Subcutaneous abdominal adipose tissue (tissue), 5 donors: ENCODE results near the gene ELP1.
"Not testable (repeated sequence)": the region's sequence is repeated elsewhere in the genome, so short reads cannot be mapped to it uniquely, and the experiment has no call there.

Experiments used
- H3K27ac ChIP-seq: one replicate; pipeline ENCODE4 v1.7.0; 2013; ENCODE audit warnings: low read depth, mild to moderate bottlenecking, inconsistent platforms, low read length, moderate library complexity
- H3K27me3 ChIP-seq, 5 donors: one replicate each; pipeline ENCODE4 v1.7.0; 2013; ENCODE audit warnings: low read length in 5 of 5, inconsistent platforms in 1 of 5; ENCODE audit not compliant: control insufficient read depth in 5 of 5, insufficient read depth in 4 of 5
- H3K36me3 ChIP-seq, 5 donors: one replicate each; pipeline ENCODE4 v1.7.0; 2013; ENCODE audit warnings: low read length in 5 of 5; ENCODE audit not compliant: control insufficient read depth in 5 of 5, insufficient read depth in 5 of 5
- H3K4me1 ChIP-seq, 5 donors: one replicate each; pipeline ENCODE4 v1.7.0; 2013; ENCODE audit warnings: low read length in 5 of 5, mild to moderate bottlenecking in 3 of 5, moderate library complexity in 1 of 5; ENCODE audit not compliant: control insufficient read depth in 5 of 5, insufficient read depth in 5 of 5
- H3K4me3 ChIP-seq, 5 donors: one replicate each; pipeline ENCODE4 v1.7.0; 2013; ENCODE audit warnings: low read length in 5 of 5, low read depth in 1 of 5
- H3K9ac ChIP-seq, 5 donors: one replicate each; pipeline ENCODE4 v1.7.0; 2013; ENCODE audit warnings: low read length in 5 of 5, mild to moderate bottlenecking in 4 of 5, moderate library complexity in 3 of 5
- H3K9me3 ChIP-seq, 5 donors: one replicate each; pipeline ENCODE4 v1.7.0; 2013; ENCODE audit warnings: low read length in 5 of 5; ENCODE audit not compliant: control insufficient read depth in 5 of 5
- donor health status: healthy.
- donor health status: healthy.
- donor health status: healthy.
- donor health status: healthy.
- donor health status: healthy.

Gene ELP1

DNA sequence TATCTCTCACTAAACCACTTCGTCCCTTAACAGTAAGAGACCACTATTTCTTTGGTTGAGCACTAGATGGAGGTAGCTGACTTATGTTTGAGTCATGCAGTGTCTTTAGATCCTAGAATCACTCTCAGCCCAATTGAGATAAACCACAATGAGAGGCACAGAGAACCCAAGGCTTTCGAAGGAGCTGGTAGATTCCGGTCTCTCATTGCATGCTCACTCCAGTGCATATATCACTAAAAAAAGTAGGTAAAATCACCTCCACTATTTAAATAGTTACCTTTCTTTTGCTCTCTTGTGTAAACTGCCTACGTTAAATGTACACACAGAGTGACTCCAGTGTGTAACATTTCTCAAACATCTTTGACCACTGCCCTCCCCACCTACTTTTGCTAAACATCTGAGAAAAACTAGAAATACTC is 44.3 kb downstream of the ELP1 start:
- H3K9ac ChIP-seq, result no peak overlapping the region
- no peak overlapping the region for H3K4me3 ChIP-seq
- peaks cover 54 to 70% (median 66%) of the 10 kb centered on the region in 5 donors for H3K36me3 ChIP-seq
- no peaks in the 10 kb centered on the region for H3K9me3 ChIP-seq
- peaks cover 0 to 6% (median 0%) of the 10 kb centered on the region in 5 donors for H3K4me1 ChIP-seq
- H3K27ac ChIP-seq, result no peak overlapping the region
- H3K27me3 ChIP-seq, result no peaks in the 10 kb centered on the region

DNA sequence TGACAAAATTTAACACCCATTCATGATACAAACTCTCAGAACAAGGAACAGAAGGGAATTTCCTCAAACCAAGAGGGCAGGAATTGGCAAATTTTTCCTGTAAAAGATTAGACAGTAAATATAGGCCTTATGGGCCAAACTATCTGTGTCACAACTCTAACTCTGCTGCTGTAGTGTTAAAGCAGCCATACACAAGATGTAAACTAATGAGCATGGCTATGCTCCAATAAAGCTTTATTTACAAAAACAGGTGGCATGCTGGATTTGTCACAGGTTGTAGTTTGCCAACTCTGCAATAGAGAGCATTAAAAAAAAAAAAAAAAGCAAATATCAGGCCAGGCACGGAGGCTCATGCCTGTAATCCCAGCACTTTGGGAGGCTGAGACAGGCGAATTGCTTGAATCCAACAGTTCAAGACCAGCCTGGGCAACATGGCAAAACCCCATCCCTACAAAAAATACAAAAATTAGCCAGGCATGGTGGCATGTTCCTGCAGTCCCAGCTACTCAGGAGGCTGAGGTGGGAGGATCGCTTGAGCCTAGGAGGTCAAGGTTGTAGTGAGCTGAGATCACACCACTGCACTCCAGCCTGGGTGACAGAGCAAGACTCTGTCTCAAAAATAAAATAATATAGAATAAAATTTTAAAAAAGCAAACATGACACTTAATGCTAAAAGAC is 47.2 kb downstream of the ELP1 start:
- not testable (repeated sequence) for H3K27ac ChIP-seq, H3K4me3 ChIP-seq, H3K4me1 ChIP-seq, H3K9ac ChIP-seq, H3K27me3 ChIP-seq, H3K9me3 ChIP-seq
- peaks cover 38 to 56% (median 47%) of the 10 kb centered on the region in 5 donors for H3K36me3 ChIP-seq

DNA sequence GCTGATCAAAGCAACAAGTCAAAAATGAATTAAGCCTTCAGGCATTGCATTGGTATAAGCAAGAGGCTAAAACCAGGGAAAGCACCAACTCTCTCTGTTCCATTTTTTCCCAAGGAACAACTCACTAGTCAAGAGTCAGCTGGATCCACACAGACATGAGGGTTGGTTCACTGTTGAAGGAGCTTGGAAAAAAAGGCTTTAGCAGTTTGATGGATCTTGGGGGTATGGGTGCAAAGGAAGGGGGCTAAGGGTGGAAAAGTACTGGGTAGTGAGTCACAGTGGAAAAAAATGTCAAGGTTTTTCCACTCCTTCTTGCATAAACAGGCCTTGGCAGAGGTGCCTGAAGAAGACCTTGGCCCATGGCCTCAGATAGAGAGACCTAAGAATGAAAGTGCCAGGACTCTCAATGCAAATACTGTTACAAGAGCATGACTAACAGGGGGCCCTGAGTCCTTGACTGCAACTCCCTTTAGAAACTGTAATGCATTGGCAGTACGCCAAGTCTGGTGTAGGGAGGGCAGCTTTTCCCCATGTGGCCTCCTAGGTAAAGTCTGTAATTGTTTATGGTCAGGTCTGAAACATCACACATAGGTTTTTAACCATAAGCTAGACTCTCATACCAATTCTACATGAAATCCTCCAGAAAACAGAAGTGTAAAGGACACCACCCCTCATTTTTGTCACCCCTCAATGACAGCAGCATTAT is 48.1 kb downstream of the ELP1 start:
- H3K27ac ChIP-seq, result no peak overlapping the region
- peaks cover 38 to 54% (median 45%) of the 10 kb centered on the region in 5 donors for H3K36me3 ChIP-seq
- no peaks in the 10 kb centered on the region for H3K27me3 ChIP-seq
- H3K9me3 ChIP-seq, result no peaks in the 10 kb centered on the region
- peaks cover 0 to 8% (median 0%) of the 10 kb centered on the region in 5 donors for H3K4me1 ChIP-seq
- no peak overlapping the region for H3K9ac ChIP-seq
- no peak overlapping the region for H3K4me3 ChIP-seq

DNA sequence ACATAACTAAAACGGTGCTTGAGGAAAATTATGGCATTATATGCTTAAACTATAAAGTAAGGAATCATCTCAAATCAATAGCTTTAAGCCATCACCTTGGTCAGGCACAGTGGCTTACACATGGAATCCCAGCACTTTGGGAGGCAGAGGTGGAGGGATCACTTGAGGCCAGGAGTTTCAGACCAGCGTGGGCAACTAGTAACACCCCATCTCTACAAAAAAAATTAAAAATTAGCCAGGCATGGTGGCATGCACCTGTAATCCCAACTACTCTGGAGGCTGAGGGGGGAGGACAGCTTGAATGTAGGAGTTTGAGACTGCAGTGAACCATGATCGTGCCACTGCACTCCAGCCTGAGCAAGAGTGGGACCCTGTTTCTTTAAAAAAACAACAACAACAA is 49.2 kb downstream of the ELP1 start:
- H3K4me3 ChIP-seq, result no peak overlapping the region
- H3K36me3 ChIP-seq, result peaks cover 35 to 53% (median 43%) of the 10 kb centered on the region in 5 donors
- no peak overlapping the region for H3K9ac ChIP-seq
- H3K27ac ChIP-seq, result no peak overlapping the region
- H3K4me1 ChIP-seq, result peaks cover 0 to 8% (median 0%) of the 10 kb centered on the region in 5 donors
- H3K27me3 ChIP-seq, result no peaks in the 10 kb centered on the region
- no peaks in the 10 kb centered on the region for H3K9me3 ChIP-seq

- H3K27ac ChIP-seq, result no peak overlapping the region
- H3K9me3 ChIP-seq, result no peaks in the 10 kb centered on the region
- H3K9ac ChIP-seq, result no peak overlapping the region
- H3K36me3 ChIP-seq, result peaks cover 38 to 54% (median 48%) of the 10 kb centered on the region in 5 donors
- no peaks in the 10 kb centered on the region for H3K27me3 ChIP-seq
- peaks cover 0 to 8% (median 0%) of the 10 kb centered on the region in 5 donors for H3K4me1 ChIP-seq
- H3K4me3 ChIP-seq, result no peak overlapping the region
Measured at GRCh38 chr9:108883085-108883484, 50.8 kb downstream of the ELP1 start.

- Histone ChIP-seq H3K9me3 (no peaks in the 10 kb centered on the region), H3K4me1 (peaks cover 0 to 8% (median 0%) of the 10 kb centered on the region in 5 donors), H3K27me3 (no peaks in the 10 kb centered on the region), H3K27ac (no peak overlapping the region), H3K4me3 (no peak overlapping the region), H3K36me3 (peaks cover 38 to 55% (median 48%) of the 10 kb centered on the region in 5 donors), H3K9ac (no peak overlapping the region)
Measured at GRCh38 chr9:108882052-108882888, 51.7 kb downstream of the ELP1 start.

DNA sequence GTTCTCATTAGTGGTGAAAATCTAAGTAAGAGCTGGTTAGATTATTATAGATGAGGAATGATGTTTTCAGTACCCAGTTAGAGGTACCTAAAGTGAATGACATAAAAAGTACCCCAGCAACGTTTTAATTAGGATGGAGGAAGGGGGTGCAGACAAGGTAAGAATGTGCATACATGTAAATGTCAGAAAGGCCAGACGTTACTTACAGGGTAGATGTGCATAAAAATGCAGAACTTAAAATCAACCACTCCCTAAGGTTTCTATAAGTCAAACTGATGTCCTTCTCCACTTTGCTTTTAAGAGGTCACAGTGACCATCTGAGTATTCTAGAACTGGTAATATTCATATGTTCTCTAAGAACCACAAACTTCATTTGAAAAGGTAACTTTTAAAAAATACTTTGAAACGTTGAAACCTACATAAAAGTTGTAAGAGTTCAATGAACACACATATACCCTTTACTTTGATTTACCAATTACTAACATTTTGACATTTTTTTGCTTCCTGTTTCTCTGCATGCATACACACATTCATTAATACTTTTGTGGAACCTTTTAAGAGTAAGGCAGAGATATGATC is 53.1 kb downstream of the ELP1 start:
- peaks cover 0 to 8% (median 0%) of the 10 kb centered on the region in 5 donors for H3K4me1 ChIP-seq
- no peak overlapping the region for H3K27ac ChIP-seq
- no peaks in the 10 kb centered on the region for H3K27me3 ChIP-seq
- H3K9me3 ChIP-seq, result no peaks in the 10 kb centered on the region
- no peak overlapping the region for H3K9ac ChIP-seq
- no peak overlapping the region for H3K4me3 ChIP-seq
- H3K36me3 ChIP-seq, result peaks cover 42 to 70% (median 61%) of the 10 kb centered on the region in 5 donors

GRCh38 chr9:108877524-108877923 is 56.4 kb downstream of the ELP1 start:
- H3K4me1 ChIP-seq, result no peaks in the 10 kb centered on the region
- H3K27ac ChIP-seq, result no peak overlapping the region
- no peaks in the 10 kb centered on the region for H3K27me3 ChIP-seq
- H3K4me3 ChIP-seq, result no peak overlapping the region
- H3K9me3 ChIP-seq, result no peaks in the 10 kb centered on the region
- H3K9ac ChIP-seq, result no peak overlapping the region
- H3K36me3 ChIP-seq, result peaks cover 65 to 92% (median 80%) of the 10 kb centered on the region in 5 donors

DNA sequence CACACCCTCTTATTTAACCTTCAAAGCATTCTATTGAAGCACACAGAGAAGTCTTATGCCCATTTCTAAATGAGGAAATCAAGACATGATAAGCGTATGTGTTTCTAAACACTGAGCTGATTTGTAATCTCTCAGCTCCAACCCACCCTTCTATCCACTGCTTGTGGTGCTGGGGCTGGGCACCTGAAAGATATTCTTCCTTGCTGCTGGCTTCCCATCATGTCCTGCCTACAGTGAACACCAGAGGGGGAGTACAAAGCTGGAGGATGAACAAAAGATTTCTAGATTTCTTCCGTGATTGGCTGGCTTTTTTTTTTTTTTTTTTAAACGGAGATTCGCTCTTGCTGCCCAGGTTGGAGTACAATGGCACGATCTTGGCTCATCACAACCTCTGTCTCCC is 57.5 kb downstream of the ELP1 start:
- no peaks in the 10 kb centered on the region for H3K4me1 ChIP-seq
- no peak overlapping the region for H3K27ac ChIP-seq
- H3K9ac ChIP-seq, result no peak overlapping the region
- no peaks in the 10 kb centered on the region for H3K27me3 ChIP-seq
- H3K4me3 ChIP-seq, result no peak overlapping the region
- H3K9me3 ChIP-seq, result no peaks in the 10 kb centered on the region
- H3K36me3 ChIP-seq, result peaks cover 67 to 90% (median 81%) of the 10 kb centered on the region in 5 donors
